HG03460 (cell line): Measurements from ENCODE around the gene FOXO6.
A peak's percentile ranks its signal among the peaks of the same experiment; 100 is the strongest.

Source experiments
- ATAC-seq: cut with Tn5 transposase; IDR thresholded peaks from one replicate; pipeline ENCODE4 v1.9.1; 2021; ENCODE audit not compliant: unreplicated experiment

The FOXO6 gene

GRCh38 chr1:41349361-41350054 is 11.7 kb upstream of the FOXO6 start:
- ATAC-seq, result no peak

GRCh38 chr1:41350055-41350378 is 11.2 kb upstream of the FOXO6 start:
- ATAC-seq, result no peak

GRCh38 chr1:41351262-41352151 is 9.7 kb upstream of the FOXO6 start:
- ATAC-seq, result no peak

GRCh38 chr1:41353744-41354143 is 7.5 kb upstream of the FOXO6 start:
- ATAC-seq, result no peak

- no peak for ATAC-seq
Observed at GRCh38 chr1:41354956-41355355, 6.3 kb upstream of the FOXO6 start.

- ATAC-seq, result no peak
Observed at GRCh38 chr1:41355356-41355755, 5.9 kb upstream of the FOXO6 start.

GRCh38 chr1:41355761-41356160 is 5.5 kb upstream of the FOXO6 start:
- no peak for ATAC-seq

GRCh38 chr1:41356752-41357151 is 4.5 kb upstream of the FOXO6 start:
- no peak for ATAC-seq

- ATAC-seq, result no peak
Observed at GRCh38 chr1:41357451-41358101, 3.7 kb upstream of the FOXO6 start.

- ATAC-seq, result no peak
Observed at GRCh38 chr1:41358131-41359021, 2.9 kb upstream of the FOXO6 start.

GRCh38 chr1:41359211-41360073 is 1.8 kb upstream of the FOXO6 start:
- no peak for ATAC-seq

GRCh38 chr1:41360074-41360785 is 1.0 kb upstream of the FOXO6 start:
- no peak for ATAC-seq

GRCh38 chr1:41361495-41362356 is 492 bp downstream of the FOXO6 start:
- peak; percentile 29 for ATAC-seq

- ATAC-seq, result no peak
Observed at GRCh38 chr1:41362357-41362721, 1.1 kb downstream of the FOXO6 start.

GRCh38 chr1:41362749-41363590 is 1.7 kb downstream of the FOXO6 start:
- ATAC-seq, result no peak

- ATAC-seq, result no peak
Observed at GRCh38 chr1:41363591-41364320, 2.5 kb downstream of the FOXO6 start.
